Endothelial cell of umbilical vein (primary cell): ENCODE data around the gene SELENOO. TPM values are rescaled to one million over a fixed set of nuclear protein-coding genes. Genes with fewer than 3 reads are reported as not detected.

Source experiments
- BruUV-seq: library from RNA; stranded (reverse); fragments of 400-500 nt; replicated peaks from 2 replicates; lab custom pipeline; 2021; lab: Mats Ljungman, UMichigan
- CTCF ChIA-PET: fragments of 300-600, 350-600 bp; sonication (Branson Sonifier 250); formaldehyde crosslinking; loops from one replicate; lab custom pipeline; 2021; ENCODE audit warnings: antibody characterized with exemption, inconsistent platforms; lab: Charles Lee
- POLR2A ChIA-PET: fragments of 300-600, 350-600 bp; sonication (Branson Sonifier 250); formaldehyde crosslinking; loops from one replicate; lab custom pipeline; 2021; ENCODE audit warnings: antibody characterized with exemption, inconsistent platforms; lab: Charles Lee
- DNase-seq: peaks from one replicate; pipeline ENCODE4 v3.0.0-alpha.2; 2011; ENCODE audit warnings: low read depth, low spot score
- FAIRE-seq: peaks from 2 replicates; lab custom pipeline; 2011; peaks lifted over from hg19 to GRCh38; lab: Jason Lieb, UNC
- H2AFZ ChIP-seq: 2 replicates; pipeline ENCODE4 v1.6.0; 2012; ENCODE audit warnings: low read depth, low read length, control low read depth, inconsistent platforms
- H3K27ac ChIP-seq: 2 replicates; pipeline ENCODE4 v1.5.1; 2011; ENCODE audit warnings: low read depth, mild to moderate bottlenecking, control low read depth, low read length, moderate library complexity; ENCODE audit not compliant: insufficient read depth
- H3K27me3 ChIP-seq, 2 experiments: 2 replicates each; pipeline versions ENCODE4 v1.6.0 to v1.6.1; 2011; ENCODE audit warnings: low read length in 2 of 2, mixed read lengths in 1 of 2; ENCODE audit not compliant: control insufficient read depth in 2 of 2, insufficient read depth in 2 of 2
- H3K36me3 ChIP-seq, 2 experiments: 2 replicates in 1 of 2; 3 replicates in 1 of 2; pipeline ENCODE4 v1.5.1; 2011; ENCODE audit warnings: low read length in 2 of 2, mild to moderate bottlenecking in 1 of 2, moderate library complexity in 1 of 2; ENCODE audit not compliant: control insufficient read depth in 2 of 2, insufficient read depth in 2 of 2; ENCODE audit errors: extremely low read depth in 1 of 2
- H3K4me1 ChIP-seq: 3 replicates; pipeline ENCODE4 v1.5.1; 2011; ENCODE audit warnings: mild to moderate bottlenecking, low read length; ENCODE audit not compliant: control insufficient read depth, insufficient read depth; ENCODE audit errors: extremely low read depth
- H3K4me2 ChIP-seq: 2 replicates; pipeline ENCODE4 v1.6.1; 2011; ENCODE audit warnings: low read length, control low read depth, mixed read lengths; ENCODE audit not compliant: insufficient read depth
- H3K4me3 ChIP-seq, 3 experiments: fragments of 200-600 bp in 1 of 3; sonication (generic), shearing (Covaris generic) in 1 of 3; replicated peaks in 1 of 3; 2 replicates each; pipeline ENCODE4 v1.5.1; 2011 to 2016; ENCODE audit warnings: control low read depth in 3 of 3, low read length in 3 of 3, mild to moderate bottlenecking in 2 of 3, inconsistent platforms in 1 of 3, low read depth in 1 of 3, moderate library complexity in 1 of 3; ENCODE audit not compliant: insufficient read depth in 1 of 3
- H3K79me2 ChIP-seq: 2 replicates; pipeline ENCODE4 v1.6.0; 2012; ENCODE audit warnings: low read length, inconsistent platforms; ENCODE audit not compliant: control insufficient read depth, insufficient read depth
- H3K9ac ChIP-seq: replicated peaks from 2 replicates; pipeline ENCODE3; 2011; ENCODE audit warnings: low read length, control low read depth; ENCODE audit not compliant: insufficient read depth; ENCODE audit errors: extremely low read depth
- H3K9me1 ChIP-seq: replicated peaks from 3 replicates; pipeline ENCODE4 v1.6.0; 2011; ENCODE audit warnings: mild to moderate bottlenecking, low read length; ENCODE audit not compliant: control insufficient read depth, insufficient read depth; ENCODE audit errors: extremely low read depth
- H3K9me3 ChIP-seq: replicated peaks from 2 replicates; pipeline ENCODE4 v1.5.1; 2012; ENCODE audit warnings: low read length, inconsistent platforms; ENCODE audit not compliant: control insufficient read depth, insufficient read depth
- H4K20me1 ChIP-seq: replicated peaks from 2 replicates; pipeline ENCODE3; 2011; ENCODE audit warnings: mild to moderate bottlenecking, low read length; ENCODE audit not compliant: control insufficient read depth, insufficient read depth; ENCODE audit errors: extremely low read depth
- EZH2 ChIP-seq: IDR thresholded peaks from 2 replicates; pipeline ENCODE4 v1.6.1; 2012; ENCODE audit warnings: borderline replicate concordance, low read depth, mild to moderate bottlenecking, moderate library complexity, low read length, inconsistent platforms; ENCODE audit not compliant: severe bottlenecking
- GATA2 ChIP-seq: IDR thresholded peaks from 2 replicates; pipeline ENCODE4 v1.7.0; 2011; ENCODE audit warnings: low read depth, mild to moderate bottlenecking, moderate library complexity, mixed read lengths, low read length; ENCODE audit not compliant: insufficient read length, insufficient read depth
- JUN ChIP-seq: IDR thresholded peaks from 2 replicates; pipeline ENCODE4 v1.6.1; 2011; ENCODE audit warnings: borderline replicate concordance, low read depth; ENCODE audit not compliant: insufficient read length, insufficient read depth
- MYC ChIP-seq: IDR thresholded peaks from one replicate; pipeline ENCODE4 v1.6.1; 2011; ENCODE audit warnings: mild to moderate bottlenecking, low read depth, low read length
- POLR2AphosphoS5 ChIP-seq: IDR thresholded peaks from 2 replicates; pipeline ENCODE4 v1.6.1; 2012; ENCODE audit warnings: low read depth, mild to moderate bottlenecking, control low read depth, low read length, moderate library complexity; ENCODE audit not compliant: insufficient read depth
- dilution Hi-C: fragments of 300-500 bp; cut with MboI; formaldehyde crosslinking; loops from one replicate; pipeline ENCODE4 v1.15.0; 2019; ENCODE audit warnings: low sequenced_read_pairs; ENCODE audit not compliant: extremely low pct_ligation_motif_present
- intact Hi-C: fragments of 100-400 bp; cut with micrococcal nuclease; formaldehyde crosslinking; loops from one replicate; pipeline ENCODE4 v1.10.0; 2022
- polyA plus RNA-seq, 4 experiments: library from polyadenylated mRNA; depleted of rRNA in 3 of 4; stranded (reverse) in 3 of 4; unstranded in 1 of 4; fragments of >200 nt; gene quantifications; 2 replicates each; pipeline versions ENCODE4 v1.2.1 to v1.2.3, GENCODE V29; 2011 to 2012; ENCODE audit warnings: missing spikeins in 1 of 4
- total RNA-seq: library from RNA; stranded (reverse); gene quantifications from 2 replicates; pipeline ENCODE4 v1.2.3, GENCODE V29; 2021
- TF ChIP-seq, protein P1 (sequence below), 2 donors: IDR thresholded peaks; 1 replicate in 1 of 2; 2 replicates in 1 of 2; pipeline ENCODE4 v1.5.1; 2011; ENCODE audit warnings: low read length in 2 of 2, mild to moderate bottlenecking in 2 of 2, moderate library complexity in 2 of 2, control low read depth in 1 of 2, inconsistent platforms in 1 of 2, low read depth in 1 of 2; ENCODE audit not compliant: insufficient read depth in 1 of 2; ENCODE audit errors: extremely low read depth in 1 of 2

The SELENOO gene
- total and polyA plus RNA-seq, 2 donors (not counting 3 experiments of a cell fraction or from before 2014, with no cell fraction given): 24.1 to 37.5 TPM

DNA sequence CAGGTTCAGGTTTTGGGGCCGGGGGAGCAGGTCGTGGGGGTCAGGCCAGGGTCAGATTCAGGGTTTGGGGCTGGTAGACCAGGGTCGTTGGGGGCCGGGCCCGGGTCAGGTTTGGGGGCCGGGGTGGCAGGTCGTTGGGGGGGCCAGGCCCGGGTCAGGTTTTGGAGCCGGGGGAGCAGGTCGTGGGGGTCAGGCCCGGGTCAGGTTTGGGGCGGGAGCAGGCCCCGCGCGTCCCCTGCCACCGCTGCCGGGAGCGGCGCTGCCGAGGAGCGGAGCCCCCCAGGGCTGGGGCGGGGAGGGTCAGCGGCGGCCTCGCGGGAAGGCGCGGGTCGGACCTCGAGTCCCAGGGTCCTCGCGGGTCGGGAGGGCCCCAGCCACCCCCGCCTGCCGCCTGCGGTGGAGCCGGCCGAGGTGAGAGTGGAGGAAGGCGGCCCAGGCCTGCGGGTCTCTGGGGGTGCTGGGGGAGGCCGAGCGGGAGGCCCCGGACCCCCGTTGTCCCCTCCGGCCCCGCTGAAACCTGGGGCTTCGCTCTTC, 14.6 kb upstream of the SELENOO start:
- Histone ChIP-seq H3K27me3 (no peaks in the 10 kb centered on the region), H3K36me3 (no peaks in the 10 kb centered on the region), H2AFZ (no peak overlapping the region), H3K4me1 (peaks cover 38% of the 10 kb centered on the region), H3K9me1 (no peaks in the 10 kb centered on the region), H3K79me2 (peaks cover 47% of the 10 kb centered on the region), H3K9ac (peak overlapping the region; percentile 45), H3K4me2 (peak overlapping the region; percentile 51), H3K27ac (no peak overlapping the region), H3K4me3 (peak overlapping the region; percentile 41 to 77 (median 42)), H4K20me1 (no peaks in the 10 kb centered on the region), H3K9me3 (no peaks in the 10 kb centered on the region)
- dilution Hi-C loops: no loop called here
- BruUV-seq: no TSS peak
- intact Hi-C loops: loop anchor here (2.0 kb wide), 1 partner anchor 15 kb away; the partner anchor contains the start of gene SELENOO
- FAIRE-seq: no peak
- POLR2A ChIA-PET: no interaction called here
- TF ChIP-seq POLR2AphosphoS5 (no peak), JUN (no peak), EZH2 (no peak), MYC (no peak)
- CTCF ChIA-PET: interaction anchor here (0.8 to 0.9 kb wide), 2 partner anchors 13 to 22 kb away, joined by 3 read pairs; no protein-coding TSS in a partner anchor
- no peak for DNase-seq

GRCh38 chr22:50186761-50187523, 13.9 kb upstream of the SELENOO start:
- DNase-seq: no peak
- peaks cover 53% of the 10 kb centered on the region for H3K79me2 ChIP-seq
- peaks cover 40% of the 10 kb centered on the region for H3K4me1 ChIP-seq
- ChIA-PET CTCF (interaction anchor here (0.8 to 1.1 kb wide), 4 partner anchors 9 to 22 kb away, joined by 3 read pairs; no protein-coding TSS in a partner anchor), POLR2A (no interaction called here)
- intact Hi-C loops: loop anchor here (2.0 kb wide), 1 partner anchor 14 kb away; the partner anchor contains the start of gene SELENOO
- no TSS peak for BruUV-seq
- dilution Hi-C loops: no loop called here
- peak overlapping the region; percentile 41 to 77 (median 42) for H3K4me3 ChIP-seq
- peaks cover 0 to 1% of the 10 kb centered on the region in 2 experiments for H3K36me3 ChIP-seq
- H2AFZ ChIP-seq: no peak overlapping the region
- H3K9ac ChIP-seq: peak overlapping the region; percentile 45
- H3K4me2 ChIP-seq: peak overlapping the region; percentile 51
- H4K20me1 ChIP-seq: no peaks in the 10 kb centered on the region
- no peaks in the 10 kb centered on the region for H3K9me1 ChIP-seq
- H3K9me3 ChIP-seq: no peaks in the 10 kb centered on the region
- peak; percentile 44 for FAIRE-seq
- no peaks in the 10 kb centered on the region for H3K27me3 ChIP-seq
- TF ChIP-seq, protein P1, sequence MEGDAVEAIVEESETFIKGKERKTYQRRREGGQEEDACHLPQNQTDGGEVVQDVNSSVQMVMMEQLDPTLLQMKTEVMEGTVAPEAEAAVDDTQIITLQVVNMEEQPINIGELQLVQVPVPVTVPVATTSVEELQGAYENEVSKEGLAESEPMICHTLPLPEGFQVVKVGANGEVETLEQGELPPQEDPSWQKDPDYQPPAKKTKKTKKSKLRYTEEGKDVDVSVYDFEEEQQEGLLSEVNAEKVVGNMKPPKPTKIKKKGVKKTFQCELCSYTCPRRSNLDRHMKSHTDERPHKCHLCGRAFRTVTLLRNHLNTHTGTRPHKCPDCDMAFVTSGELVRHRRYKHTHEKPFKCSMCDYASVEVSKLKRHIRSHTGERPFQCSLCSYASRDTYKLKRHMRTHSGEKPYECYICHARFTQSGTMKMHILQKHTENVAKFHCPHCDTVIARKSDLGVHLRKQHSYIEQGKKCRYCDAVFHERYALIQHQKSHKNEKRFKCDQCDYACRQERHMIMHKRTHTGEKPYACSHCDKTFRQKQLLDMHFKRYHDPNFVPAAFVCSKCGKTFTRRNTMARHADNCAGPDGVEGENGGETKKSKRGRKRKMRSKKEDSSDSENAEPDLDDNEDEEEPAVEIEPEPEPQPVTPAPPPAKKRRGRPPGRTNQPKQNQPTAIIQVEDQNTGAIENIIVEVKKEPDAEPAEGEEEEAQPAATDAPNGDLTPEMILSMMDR (IDR thresholded peaks at IDR 0.05; ENCODE audit: extremely low read depth in 1 of 2, insufficient read depth in 1 of 2, low read depth in 1 of 2, low read length in 2 of 2): no peak
- TF ChIP-seq GATA2: no peak
- no peak overlapping the region for H3K27ac ChIP-seq
